ENCODE results near the gene RASGRF2.
"Not testable (repeated sequence)": the region's sequence is repeated elsewhere in the genome, so short reads cannot be mapped to it uniquely, and the experiment has no call there.

- TF ChIP-seq CTCF (conservative IDR thresholded peaks at IDR 0.05; ENCODE audit: low read length); EZH2phosphoT487 (IDR thresholded peaks at IDR 0.05; ENCODE audit: borderline replicate concordance, low read depth, low read length): not testable (repeated sequence)
Observed at GRCh38 chr5:81262796-81263195, 302.6 kb downstream of the RASGRF2 start.
